K562 (cell line): ENCODE results near the gene RAB11FIP2.

Experiments used
- CTCF ChIP-seq, 3 experiments: IDR thresholded peaks in 2 of 3; conservative IDR thresholded peaks in 1 of 3; 2 replicates each; pipeline ENCODE4 v1.5.1; 2011 to 2012; ENCODE audit warnings: low read length in 3 of 3, mild to moderate bottlenecking in 3 of 3, control low read depth in 2 of 3, improper control_type of control experiment in 1 of 3, inconsistent platforms in 1 of 3, low read depth in 1 of 3, mixed read lengths in 1 of 3, moderate library complexity in 1 of 3; ENCODE audit not compliant: insufficient read depth in 2 of 3
- NRF1 ChIP-seq, 2 experiments: fragments of 450-650 bp; IDR thresholded peaks in 1 of 2; conservative IDR thresholded peaks in 1 of 2; 2 replicates each; pipeline ENCODE4 v1.6.1; 2014; ENCODE audit warnings: mild to moderate bottlenecking in 2 of 2
- PATZ1 ChIP-seq: fragments of 250-450 bp; sonication (Bioruptor Pico); IDR thresholded peaks from 2 replicates; pipeline ENCODE4 v1.5.0; 2020; ENCODE audit warnings: mild to moderate bottlenecking, borderline replicate concordance
- POLR2AphosphoS5 ChIP-seq: IDR thresholded peaks from 2 replicates; pipeline ENCODE4 v1.6.1; 2011; ENCODE audit warnings: mild to moderate bottlenecking, low read depth, low read length, moderate library complexity; ENCODE audit not compliant: control insufficient read depth, insufficient read depth
- SIX5 ChIP-seq, 2 experiments: IDR thresholded peaks; 2 replicates each; pipeline ENCODE4 v1.6.1; 2011; ENCODE audit warnings: low read length in 2 of 2, borderline replicate concordance in 1 of 2, low read depth in 1 of 2, mild to moderate bottlenecking in 1 of 2, moderate library complexity in 1 of 2; ENCODE audit not compliant: insufficient read depth in 1 of 2
- TAF9B ChIP-seq: fragments of 450-650 bp; IDR thresholded peaks from 2 replicates; pipeline ENCODE4 v1.6.1; 2018; ENCODE audit warnings: mild to moderate bottlenecking; ENCODE audit not compliant: partially characterized antibody
- TSHZ1 ChIP-seq: fragments of 250-450 bp; sonication (Bioruptor Pico); IDR thresholded peaks from 2 replicates; pipeline ENCODE4 v1.4.0; 2020; ENCODE audit warnings: mild to moderate bottlenecking, moderate library complexity
- ZBTB7A ChIP-seq: IDR thresholded peaks from 2 replicates; pipeline ENCODE4 v1.6.1; 2011; ENCODE audit warnings: low read depth, mild to moderate bottlenecking, low read length, moderate library complexity, borderline replicate concordance; ENCODE audit not compliant: control insufficient read depth
- ZZZ3 ChIP-seq: fragments of 450-650 bp; IDR thresholded peaks from 2 replicates; pipeline ENCODE4 v1.6.1; 2016; ENCODE audit warnings: antibody characterized with exemption, mild to moderate bottlenecking, moderate library complexity

- TF ChIP-seq NRF1 (conservative IDR thresholded peaks at IDR 0.05 in 1 of 2, IDR thresholded peaks at IDR 0.05 in 1 of 2) (no peak), ZBTB7A (no peak), TSHZ1 (CRISPR knock-in tag) (no peak), POLR2AphosphoS5 (no peak), TAF9B (no peak), CTCF (IDR thresholded peaks at IDR 0.05 in 2 of 3, conservative IDR thresholded peaks at IDR 0.05 in 1 of 3; ENCODE audit: insufficient read depth in 2 of 3, low read depth in 1 of 3, low read length in 3 of 3) (no peak), ZZZ3 (no peak), PATZ1 (CRISPR knock-in tag) (no peak), SIX5 (IDR thresholded peaks at IDR 0.05; ENCODE audit: borderline replicate concordance in 1 of 2, insufficient read depth in 1 of 2, low read depth in 1 of 2, low read length in 2 of 2) (no peak)
These were observed 4.4 kb downstream of the RAB11FIP2 start for GRCh38 chr10:118042336-118042735.
